GM06990 (cell line): ENCODE results near the gene DLG2.
A peak's percentile ranks its signal among the peaks of the same experiment; 100 is the strongest.

ENCODE experiments used
- DNase-seq: peaks from one replicate; pipeline ENCODE4 v3.0.0-alpha.2; 2011; ENCODE audit not compliant: insufficient read length; ENCODE audit errors: extremely low read depth
- H3K27me3 ChIP-seq: replicated peaks from 2 replicates; pipeline ENCODE4 v1.6.0; 2011; ENCODE audit warnings: low read length; ENCODE audit not compliant: control insufficient read depth, insufficient read depth
- H3K36me3 ChIP-seq: 2 replicates; pipeline ENCODE4 v1.5.1; 2011; ENCODE audit warnings: low read length; ENCODE audit not compliant: control insufficient read depth, insufficient read depth
- H3K4me3 ChIP-seq: replicated peaks from 2 replicates; pipeline ENCODE4 v1.5.1; 2011; ENCODE audit warnings: low read depth, mild to moderate bottlenecking, control low read depth, low read length
- CTCF ChIP-seq: IDR thresholded peaks from 2 replicates; pipeline ENCODE4 v1.5.1; 2011; ENCODE audit warnings: low read length, control low read depth, mild to moderate bottlenecking, inconsistent platforms; ENCODE audit not compliant: insufficient read depth, poor library complexity, severe bottlenecking

The DLG2 gene

GRCh38 chr11:83727251-83727650 lies 1899.9 kb downstream of the DLG2 start:
- DNase-seq = no peak
- no peak for TF ChIP-seq CTCF
- no peak overlapping the region for H3K4me3 ChIP-seq
- H3K27me3 ChIP-seq = no peaks in the 10 kb centered on the region; the same call in 1 of the 2 replicates
- no peaks in the 10 kb centered on the region for H3K36me3 ChIP-seq

DNA sequence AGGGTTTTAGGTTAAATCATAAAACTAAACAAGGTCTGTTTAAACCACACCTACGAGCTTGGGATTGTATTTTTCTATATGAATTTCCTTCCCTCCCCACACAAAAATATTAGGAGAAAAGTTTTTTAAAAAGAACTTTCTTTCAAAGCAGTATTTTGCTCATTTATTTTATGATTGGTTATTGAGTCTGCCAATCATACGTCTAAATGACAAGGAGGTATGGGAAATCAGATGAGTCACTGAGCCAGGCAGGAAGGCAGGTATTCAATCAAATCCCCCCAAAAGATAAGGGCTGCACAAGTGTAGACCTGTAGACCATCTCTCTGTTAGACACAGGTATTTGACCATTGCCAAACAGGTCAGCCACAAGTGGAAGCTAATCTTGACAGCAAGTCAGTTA lies 1900.8 kb downstream of the DLG2 start:
- no peak overlapping the region for H3K4me3 ChIP-seq
- H3K36me3 ChIP-seq = no peaks in the 10 kb centered on the region
- no peak for DNase-seq
- no peak for TF ChIP-seq CTCF
- no peaks in the 10 kb centered on the region; the same call in 1 of the 2 replicates for H3K27me3 ChIP-seq

DNA sequence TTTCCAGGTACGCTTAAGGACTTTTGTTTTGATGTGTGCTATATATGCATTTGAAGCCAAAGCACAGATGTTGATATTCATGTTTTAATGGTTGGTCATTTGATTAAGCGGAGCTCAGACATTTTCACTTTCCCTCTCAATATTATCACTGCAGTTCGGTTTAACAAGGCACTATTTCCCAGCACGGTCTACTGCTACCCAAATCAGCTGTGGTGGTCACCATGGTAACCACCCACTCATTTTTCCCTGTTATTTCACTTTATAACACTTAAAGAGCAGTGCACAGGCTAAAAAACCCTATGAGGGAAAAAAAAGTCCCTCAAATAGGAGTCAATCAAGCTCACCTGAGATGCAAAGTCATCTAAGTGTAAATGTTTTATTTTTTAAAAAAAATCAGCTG lies 1901.4 kb downstream of the DLG2 start:
- Histone ChIP-seq H3K4me3 (peak overlapping the region; percentile 17; the same call in 1 of the 2 replicates), H3K27me3 (no peaks in the 10 kb centered on the region), H3K36me3 (no peaks in the 10 kb centered on the region)
- no peak for TF ChIP-seq CTCF
- DNase-seq = no peak

DNA sequence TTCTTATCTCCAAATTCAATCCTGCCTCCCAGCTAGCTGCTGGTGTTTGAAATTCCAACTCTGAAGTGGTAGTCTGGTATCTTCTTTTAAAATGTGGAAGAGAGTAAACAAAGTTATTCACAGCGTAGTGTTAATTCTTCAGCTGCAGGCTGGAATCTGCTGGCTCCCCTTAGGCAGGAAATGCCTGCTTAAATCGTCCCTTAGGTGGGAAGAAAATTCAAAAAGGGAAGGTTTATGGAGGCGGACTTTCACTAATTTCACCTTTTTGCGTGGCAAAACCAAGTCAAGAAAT lies 1901.9 kb downstream of the DLG2 start:
- Histone ChIP-seq H3K27me3 (no peaks in the 10 kb centered on the region), H3K36me3 (no peaks in the 10 kb centered on the region), H3K4me3 (peak overlapping the region; percentile 17; the same call in 1 of the 2 replicates)
- DNase-seq = no peak
- TF ChIP-seq CTCF = no peak

- TF ChIP-seq CTCF = peak; percentile 54
- Histone ChIP-seq H3K36me3 (no peaks in the 10 kb centered on the region), H3K27me3 (no peaks in the 10 kb centered on the region), H3K4me3 (peak overlapping the region; percentile 16; the same call in 1 of the 2 replicates)
- no peak for DNase-seq
These were observed 1903.1 kb downstream of the DLG2 start for GRCh38 chr11:83723999-83724398.

DNA sequence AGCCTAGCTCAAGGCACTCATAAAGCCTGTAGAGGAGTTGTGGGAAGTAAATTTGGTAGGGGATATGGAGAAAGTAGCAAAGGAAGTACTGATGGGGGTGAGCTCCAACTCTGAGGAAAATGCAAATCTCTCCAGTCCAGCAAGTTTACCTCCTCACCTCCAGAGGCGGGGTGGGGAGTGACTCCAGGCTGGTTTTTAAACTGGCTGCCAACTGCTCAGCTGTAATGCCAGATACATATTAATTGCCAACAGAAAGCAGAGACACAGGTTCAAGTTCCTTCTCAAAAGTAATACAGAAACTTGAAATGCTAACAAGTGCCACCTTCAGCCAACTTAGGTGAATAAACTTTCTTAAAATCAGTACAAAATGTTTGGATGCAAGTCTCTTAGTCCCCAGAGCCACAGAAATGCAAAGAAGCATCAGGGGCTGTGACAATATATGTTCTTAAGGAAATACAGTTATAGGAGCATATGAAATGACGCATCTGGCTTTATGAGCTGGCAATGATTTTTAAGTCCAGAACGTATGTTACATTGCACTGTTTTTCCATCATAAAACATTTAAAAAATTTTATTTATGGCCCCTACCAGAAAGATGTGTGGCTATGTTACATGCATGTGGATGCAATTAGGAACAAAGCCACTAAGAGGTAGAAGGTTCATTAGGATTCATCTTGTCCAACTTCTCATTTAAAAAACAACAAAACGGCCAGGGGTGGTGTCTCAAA lies 1904.6 kb downstream of the DLG2 start:
- no peak for TF ChIP-seq CTCF
- H3K36me3 ChIP-seq = no peaks in the 10 kb centered on the region
- no peak for DNase-seq
- no peak overlapping the region for H3K4me3 ChIP-seq
- no peaks in the 10 kb centered on the region for H3K27me3 ChIP-seq
